Choroid plexus epithelial cell (primary cell): Measurements from ENCODE around the gene PRXL2B.

Source experiments
- DNase-seq: peaks from one replicate; pipeline ENCODE4 v3.0.0-alpha.2; 2010; ENCODE audit warnings: low read depth
- H3K4me3 ChIP-seq: 2 replicates; pipeline ENCODE4 v1.5.1; 2011; ENCODE audit warnings: low read depth, mild to moderate bottlenecking, control low read depth, low read length, moderate library complexity
- TF ChIP-seq, protein P1 (sequence below): conservative IDR thresholded peaks from 2 replicates; pipeline ENCODE4 v1.5.1; 2011; ENCODE audit warnings: low read depth, mild to moderate bottlenecking, control low read depth, inconsistent platforms, low read length, moderate library complexity

Gene PRXL2B

GRCh38 chr1:2553871-2554620 lies 32.5 kb upstream of the PRXL2B start:
- no peak for DNase-seq
- TF ChIP-seq, protein P1, sequence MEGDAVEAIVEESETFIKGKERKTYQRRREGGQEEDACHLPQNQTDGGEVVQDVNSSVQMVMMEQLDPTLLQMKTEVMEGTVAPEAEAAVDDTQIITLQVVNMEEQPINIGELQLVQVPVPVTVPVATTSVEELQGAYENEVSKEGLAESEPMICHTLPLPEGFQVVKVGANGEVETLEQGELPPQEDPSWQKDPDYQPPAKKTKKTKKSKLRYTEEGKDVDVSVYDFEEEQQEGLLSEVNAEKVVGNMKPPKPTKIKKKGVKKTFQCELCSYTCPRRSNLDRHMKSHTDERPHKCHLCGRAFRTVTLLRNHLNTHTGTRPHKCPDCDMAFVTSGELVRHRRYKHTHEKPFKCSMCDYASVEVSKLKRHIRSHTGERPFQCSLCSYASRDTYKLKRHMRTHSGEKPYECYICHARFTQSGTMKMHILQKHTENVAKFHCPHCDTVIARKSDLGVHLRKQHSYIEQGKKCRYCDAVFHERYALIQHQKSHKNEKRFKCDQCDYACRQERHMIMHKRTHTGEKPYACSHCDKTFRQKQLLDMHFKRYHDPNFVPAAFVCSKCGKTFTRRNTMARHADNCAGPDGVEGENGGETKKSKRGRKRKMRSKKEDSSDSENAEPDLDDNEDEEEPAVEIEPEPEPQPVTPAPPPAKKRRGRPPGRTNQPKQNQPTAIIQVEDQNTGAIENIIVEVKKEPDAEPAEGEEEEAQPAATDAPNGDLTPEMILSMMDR = no peak
- no peak overlapping the region for H3K4me3 ChIP-seq

DNA sequence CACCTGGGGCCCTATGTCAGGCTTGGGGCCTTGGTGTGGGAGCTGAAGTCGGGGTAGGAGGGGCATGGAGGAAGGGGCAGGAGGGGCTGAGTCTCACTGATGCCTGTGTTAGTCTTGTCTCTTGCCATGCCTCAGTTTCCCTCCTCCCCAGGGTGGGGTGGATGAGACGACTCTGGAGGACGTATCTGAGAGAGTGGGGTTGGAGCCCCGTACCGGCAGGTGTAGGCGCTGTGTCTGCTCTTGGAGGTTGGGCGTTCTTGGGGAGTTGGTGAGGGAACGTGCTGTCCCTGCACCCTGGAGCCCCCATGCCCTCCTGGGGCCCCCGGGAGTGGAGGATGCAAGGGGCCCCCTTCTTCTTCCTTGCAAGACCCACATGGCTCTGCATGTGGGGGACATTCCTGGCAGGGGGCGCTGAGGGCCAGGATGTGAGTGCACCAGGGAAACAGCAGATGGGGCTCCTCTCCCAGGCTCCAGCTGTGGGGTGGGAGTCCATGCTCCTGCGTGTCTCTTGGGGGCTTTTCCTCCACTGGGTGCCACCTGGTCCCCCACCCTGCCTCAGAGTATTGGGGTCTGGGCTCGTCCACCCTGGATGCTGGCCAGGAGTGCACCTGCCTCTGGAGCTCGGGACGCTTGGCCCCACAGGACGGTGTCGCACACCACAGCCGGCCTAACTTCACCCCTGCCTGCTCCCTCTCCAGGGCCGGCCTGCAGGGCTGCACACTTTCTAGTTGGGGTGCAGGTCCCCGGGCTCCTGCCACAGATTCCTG lies 31.8 kb upstream of the PRXL2B start:
- H3K4me3 ChIP-seq = no peak overlapping the region
- TF ChIP-seq, protein P1 = peak; percentile 71
- DNase-seq = peak; percentile 50

- H3K4me3 ChIP-seq = peak overlapping the region; percentile 69
- DNase-seq = peak; percentile 71
- TF ChIP-seq, protein P1 = no peak
These were observed 30.8 kb upstream of the PRXL2B start for GRCh38 chr1:2555634-2556276.

GRCh38 chr1:2556277-2556677 lies 30.3 kb upstream of the PRXL2B start, which contains the start of gene TNFRSF14:
TSS of gene TNFRSF14 (plus strand) at chr1:2556371. CDS start at chr1:2556665, 294 bp downstream.
- TF ChIP-seq, protein P1 = peak; percentile 35
- DNase-seq = peak; percentile 74
- peak within 1 kb of the TSS; percentile 69 for H3K4me3 ChIP-seq

DNA sequence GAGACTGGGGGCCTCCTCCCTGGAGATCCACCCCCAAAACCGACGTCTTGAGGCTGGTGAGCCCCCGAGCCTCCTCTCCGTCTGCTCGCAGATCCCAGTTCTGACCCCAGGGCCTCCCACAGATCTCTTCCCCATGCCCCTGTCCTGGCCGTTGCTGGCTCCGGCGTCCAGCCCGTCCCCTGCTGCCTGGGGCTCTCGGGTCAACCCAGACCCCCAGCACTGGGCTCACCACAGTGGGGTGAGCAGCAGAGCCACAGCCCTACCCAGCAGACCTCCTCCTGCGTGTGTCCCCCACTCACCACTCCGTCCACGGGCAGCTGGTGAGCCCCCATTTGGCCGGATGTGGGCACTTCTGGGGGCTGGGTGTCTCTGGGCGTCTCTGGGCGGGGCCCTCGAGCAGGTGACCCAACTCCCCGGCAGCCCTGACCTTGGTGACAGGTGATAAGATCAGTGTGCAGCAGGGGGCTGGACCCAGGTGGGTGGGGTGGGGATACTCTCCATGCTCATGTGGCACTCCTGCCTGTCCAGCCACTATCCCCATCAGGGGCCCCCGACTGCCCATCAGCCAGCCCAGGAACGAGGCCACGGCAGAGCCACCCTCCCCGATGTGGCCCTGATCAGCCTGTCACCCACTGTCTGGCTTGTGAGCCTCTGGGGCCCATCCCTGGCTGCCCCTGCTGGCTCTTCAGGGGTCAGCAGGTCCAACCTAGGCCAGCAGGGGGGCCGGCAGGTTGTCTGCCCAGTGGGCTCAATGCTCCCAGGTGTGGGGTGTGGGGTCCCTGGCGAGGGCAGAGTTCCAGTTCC lies 29.7 kb upstream of the PRXL2B start:
- TF ChIP-seq, protein P1 = no peak
- H3K4me3 ChIP-seq = peak overlapping the region; percentile 69
- no peak for DNase-seq
